Femur (tissue), 1 donor: ENCODE measurements around the gene DLK1.

Source experiments
- DNase-seq: peaks from one replicate; pipeline ENCODE4 v3.0.0-alpha.2; 2017

DLK1 gene

GRCh38 chr14:100726550-100727085 is at the start of gene DLK1:
Gene DLK1 (plus strand): TSS chr14:100726892. CDS start chr14:100727069, 177 bp downstream.
- DNase-seq: peak; percentile 69

GRCh38 chr14:100677152-100677551 is 49.5 kb upstream of the DLK1 start:
- DNase-seq: peak; percentile 72

GRCh38 chr14:100677554-100678468 is 48.9 kb upstream of the DLK1 start:
- peak; percentile 95 for DNase-seq

- DNase-seq: peak; percentile 90
These were observed 48.2 kb upstream of the DLK1 start for GRCh38 chr14:100678469-100678828.

- peak; percentile 30 for DNase-seq
These were observed 47.5 kb upstream of the DLK1 start for GRCh38 chr14:100679153-100679552.

- DNase-seq: peak; percentile 93
These were observed 46.8 kb upstream of the DLK1 start for GRCh38 chr14:100679707-100680438.

- DNase-seq: peak; percentile 78
These were observed 46.1 kb upstream of the DLK1 start for GRCh38 chr14:100680439-100681051.

- DNase-seq: no peak
These were observed 45.6 kb upstream of the DLK1 start for GRCh38 chr14:100681111-100681510.

- DNase-seq: no peak
These were observed 43.9 kb upstream of the DLK1 start for GRCh38 chr14:100682749-100683148.

- no peak for DNase-seq
These were observed 43.1 kb upstream of the DLK1 start for GRCh38 chr14:100683578-100683977.

- DNase-seq: no peak
These were observed 42.5 kb upstream of the DLK1 start for GRCh38 chr14:100684154-100684553.

- no peak for DNase-seq
These were observed 41.7 kb upstream of the DLK1 start for GRCh38 chr14:100684961-100685360.

GRCh38 chr14:100686858-100687257 is 39.8 kb upstream of the DLK1 start:
- DNase-seq: no peak

- DNase-seq: no peak
These were observed 39.3 kb upstream of the DLK1 start for GRCh38 chr14:100687386-100687785.

GRCh38 chr14:100688051-100688450 is 38.6 kb upstream of the DLK1 start:
- DNase-seq: no peak

GRCh38 chr14:100688598-100689461 is 37.9 kb upstream of the DLK1 start:
- peak; percentile 18 for DNase-seq

GRCh38 chr14:100690672-100691071 is 36.0 kb upstream of the DLK1 start:
- DNase-seq: no peak

GRCh38 chr14:100691395-100692056 is 35.2 kb upstream of the DLK1 start:
- peak; percentile 21 for DNase-seq

GRCh38 chr14:100692256-100692655 is 34.4 kb upstream of the DLK1 start:
- no peak for DNase-seq

GRCh38 chr14:100692859-100693558 is 33.7 kb upstream of the DLK1 start:
- peak; percentile 34 for DNase-seq
